NT2/D1 (cell line): Measurements from ENCODE around the gene TMOD1.
"Not testable (repeated sequence)": the region's sequence is repeated elsewhere in the genome, so short reads cannot be mapped to it uniquely, and the experiment has no call there.

Source experiments
- DNase-seq: peaks from one replicate; pipeline ENCODE4 v3.0.0-alpha.2; 2011; ENCODE audit warnings: low read depth, low spot score
- H3K27me3 ChIP-seq: 2 replicates; pipeline ENCODE4 v1.6.0; 2011; ENCODE audit warnings: mild to moderate bottlenecking; ENCODE audit not compliant: insufficient read length, insufficient read depth
- H3K36me3 ChIP-seq: 2 replicates; pipeline ENCODE4 v1.6.1; 2011; ENCODE audit warnings: mild to moderate bottlenecking, low read length, mixed read lengths; ENCODE audit not compliant: insufficient read depth, insufficient read length
- H3K4me1 ChIP-seq: 2 replicates; pipeline ENCODE4 v1.5.1; 2011; ENCODE audit not compliant: insufficient read depth, insufficient read length
- H3K4me3 ChIP-seq: 2 replicates; pipeline ENCODE4 v1.5.1; 2011; ENCODE audit warnings: low read depth; ENCODE audit not compliant: insufficient read length
- H3K9ac ChIP-seq: 2 replicates; pipeline ENCODE4 v1.6.0; 2011; ENCODE audit warnings: low read depth; ENCODE audit not compliant: insufficient read length
- H3K9me3 ChIP-seq: 2 replicates; pipeline ENCODE4 v1.5.1; 2011; ENCODE audit warnings: mild to moderate bottlenecking, low read length; ENCODE audit not compliant: insufficient read depth
- SUZ12 ChIP-seq: IDR thresholded peaks from 2 replicates; pipeline ENCODE4 v1.6.1; 2011; ENCODE audit not compliant: insufficient read length, insufficient read depth; ENCODE audit errors: extremely low read depth
- YY1 ChIP-seq: IDR thresholded peaks from 2 replicates; pipeline ENCODE4 v1.6.1; 2011; ENCODE audit not compliant: insufficient read length, insufficient read depth
- ZNF274 ChIP-seq: IDR thresholded peaks from 2 replicates; pipeline ENCODE4 v1.6.1; 2011; ENCODE audit warnings: mild to moderate bottlenecking, low read depth, low read length

The TMOD1 gene

GRCh38 chr9:97578846-97579245 is 77.4 kb downstream of the TMOD1 start:
- H3K9ac ChIP-seq = no peak overlapping the region
- TF ChIP-seq ZNF274 (no peak), SUZ12 (no peak), YY1 (no peak)
- H3K9me3 ChIP-seq = no peaks in the 10 kb centered on the region
- no peak for DNase-seq
- H3K4me3 ChIP-seq = no peak overlapping the region
- no peaks in the 10 kb centered on the region for H3K27me3 ChIP-seq
- no peaks in the 10 kb centered on the region for H3K36me3 ChIP-seq
- H3K4me1 ChIP-seq = no peaks in the 10 kb centered on the region

- Histone ChIP-seq H3K9ac (no peak overlapping the region), H3K9me3 (no peaks in the 10 kb centered on the region), H3K27me3 (no peaks in the 10 kb centered on the region), H3K36me3 (no peaks in the 10 kb centered on the region), H3K4me1 (no peaks in the 10 kb centered on the region), H3K4me3 (no peak overlapping the region)
- DNase-seq = no peak
- TF ChIP-seq SUZ12 (no peak), ZNF274 (no peak), YY1 (no peak)
Measured at GRCh38 chr9:97579914-97580313, 78.4 kb downstream of the TMOD1 start.

- not testable (repeated sequence) for H3K9ac ChIP-seq, H3K4me1 ChIP-seq, DNase-seq, H3K9me3 ChIP-seq, H3K4me3 ChIP-seq, H3K27me3 ChIP-seq, H3K36me3 ChIP-seq
Measured at GRCh38 chr9:97581590-97581989, 80.1 kb downstream of the TMOD1 start.

GRCh38 chr9:97584778-97585177 is 83.3 kb downstream of the TMOD1 start:
- not testable (repeated sequence) for H3K4me1 ChIP-seq, H3K4me3 ChIP-seq, DNase-seq, H3K27me3 ChIP-seq, H3K9ac ChIP-seq, H3K36me3 ChIP-seq
- peaks cover 17% of the 10 kb centered on the region for H3K9me3 ChIP-seq

GRCh38 chr9:97586909-97587308 is 85.4 kb downstream of the TMOD1 start:
- H3K4me3 ChIP-seq = peak overlapping the region; percentile 24
- not testable (repeated sequence) for H3K9ac ChIP-seq, DNase-seq, H3K4me1 ChIP-seq, H3K36me3 ChIP-seq, H3K27me3 ChIP-seq
- H3K9me3 ChIP-seq = peaks cover 17% of the 10 kb centered on the region

GRCh38 chr9:97591535-97591934 is 90.1 kb downstream of the TMOD1 start:
- Histone ChIP-seq H3K9me3 (peaks cover 17% of the 10 kb centered on the region), H3K36me3 (no peaks in the 10 kb centered on the region), H3K4me1 (no peaks in the 10 kb centered on the region), H3K4me3 (no peak overlapping the region), H3K9ac (no peak overlapping the region), H3K27me3 (no peaks in the 10 kb centered on the region)
- DNase-seq = no peak
- TF ChIP-seq SUZ12 = no peak
- TF ChIP-seq ZNF274 = no peak
- no peak for TF ChIP-seq YY1

GRCh38 chr9:97592126-97592525 is 90.7 kb downstream of the TMOD1 start:
- Histone ChIP-seq H3K9ac (no peak overlapping the region), H3K27me3 (no peaks in the 10 kb centered on the region), H3K36me3 (no peaks in the 10 kb centered on the region), H3K9me3 (peaks cover 13% of the 10 kb centered on the region; the same call in 1 of the 2 replicates), H3K4me1 (no peaks in the 10 kb centered on the region), H3K4me3 (no peak overlapping the region)
- DNase-seq = no peak
- TF ChIP-seq ZNF274 (no peak), YY1 (no peak), SUZ12 (no peak)

GRCh38 chr9:97593960-97594359 is 92.5 kb downstream of the TMOD1 start:
- Histone ChIP-seq H3K27me3 (no peaks in the 10 kb centered on the region), H3K9ac (no peak overlapping the region), H3K36me3 (no peaks in the 10 kb centered on the region), H3K9me3 (no peaks in the 10 kb centered on the region), H3K4me1 (peaks cover 2% of the 10 kb centered on the region), H3K4me3 (no peak overlapping the region)
- TF ChIP-seq ZNF274 = no peak
- no peak for DNase-seq
